T-cell (primary cell): ENCODE results near the gene LRRC75B. TPM values are rescaled to one million over a fixed set of nuclear protein-coding genes. Genes with fewer than 3 reads are reported as not detected.
A peak's percentile ranks its signal among the peaks of the same experiment; 100 is the strongest.

Experiments
- ATAC-seq, 4 experiments: fragments of 200-7000 bp in 3 of 4; fragments of 150-1000 bp in 1 of 4; cut with Tn5 transposase; replicated peaks in 1 of 4; 1 replicate in 3 of 4; 2 replicates in 1 of 4; pipeline ENCODE4 v1.10.0; 2021; ENCODE audit warnings: moderate library complexity in 3 of 4, mild to moderate bottlenecking in 2 of 4, moderate number of reproducible peaks in 1 of 4
- CTCF ChIA-PET, 2 donors: fragments of 300-600 bp; sonication (Branson Sonifier 250); formaldehyde crosslinking; loops; one replicate each; lab custom pipeline; 2022; ENCODE audit warnings: antibody characterized with exemption in 2 of 2; lab: Charles Lee
- POLR2A ChIA-PET, 2 donors: fragments of 300-600 bp; sonication (Branson Sonifier 250); formaldehyde crosslinking; loops; one replicate each; lab custom pipeline; 2022; ENCODE audit warnings: antibody characterized with exemption in 2 of 2; lab: Charles Lee
- DNase-seq, 35 experiments: peaks; one replicate each; pipeline versions ENCODE4 v3.0.0 to v3.0.0-alpha.2; 2013 to 2023
- H3K27ac ChIP-seq: one replicate; pipeline ENCODE4 v1.5.1; 2013; ENCODE audit warnings: low read length
- H3K27me3 ChIP-seq, 2 experiments: replicated peaks in 1 of 2; 1 replicate in 1 of 2; 2 replicates in 1 of 2; pipeline versions ENCODE4 v1.6.1 to v1.7.0; 2013; ENCODE audit warnings: low read length in 1 of 2, mixed read lengths in 1 of 2; ENCODE audit not compliant: control insufficient read depth in 2 of 2, insufficient read depth in 2 of 2; ENCODE audit errors: extremely low read depth in 1 of 2
- H3K36me3 ChIP-seq, 2 donors: 1 replicate in 1 of 2; 2 replicates in 1 of 2; pipeline versions ENCODE4 v1.6.1 to v1.7.0; 2013; ENCODE audit warnings: low read length in 1 of 2; ENCODE audit not compliant: control insufficient read depth in 2 of 2, insufficient read depth in 1 of 2; ENCODE audit errors: extremely low read depth in 1 of 2
- H3K4me1 ChIP-seq, 2 experiments: 1 replicate in 1 of 2; 2 replicates in 1 of 2; pipeline versions ENCODE4 v1.6.1 to v1.7.0; 2013; ENCODE audit warnings: low read length in 2 of 2, mixed read lengths in 1 of 2; ENCODE audit not compliant: insufficient read depth in 2 of 2, control insufficient read depth in 1 of 2; ENCODE audit errors: extremely low read depth in 1 of 2
- H3K4me3 ChIP-seq, 2 donors: 1 replicate in 1 of 2; 2 replicates in 1 of 2; pipeline versions ENCODE4 v1.5.1 to v1.7.0; 2013; ENCODE audit warnings: mild to moderate bottlenecking in 2 of 2, low read length in 1 of 2, moderate library complexity in 1 of 2; ENCODE audit not compliant: control insufficient read depth in 1 of 2; ENCODE audit errors: extremely low read depth in 1 of 2
- H3K9me3 ChIP-seq: 2 replicates; pipeline ENCODE4 v1.7.0; 2013
- H3K27ac Mint-ChIP-seq, 2 donors: one replicate each; pipeline ENCODE4 v1.8.0; 2020 to 2021; ENCODE audit warnings: mild to moderate bottlenecking in 2 of 2, mixed read lengths in 2 of 2
- H3K27me3 Mint-ChIP-seq, 2 donors: one replicate each; pipeline ENCODE4 v1.8.0; 2021 to 2022; ENCODE audit warnings: mixed read lengths in 2 of 2
- H3K36me3 Mint-ChIP-seq: one replicate; pipeline ENCODE4 v1.8.0; 2021; ENCODE audit warnings: mixed read lengths
- H3K4me1 Mint-ChIP-seq, 3 donors: one replicate each; pipeline ENCODE4 v1.8.0; 2020 to 2022; ENCODE audit warnings: mixed read lengths in 3 of 3, mild to moderate bottlenecking in 1 of 3
- H3K4me3 Mint-ChIP-seq, 3 donors: one replicate each; pipeline ENCODE4 v1.8.0; 2020 to 2022; ENCODE audit warnings: mild to moderate bottlenecking in 3 of 3, mixed read lengths in 3 of 3, moderate library complexity in 3 of 3
- H3K9me3 Mint-ChIP-seq, 3 donors: one replicate each; pipeline ENCODE4 v1.8.0; 2020 to 2022; ENCODE audit warnings: mixed read lengths in 3 of 3
- WGBS: methylation state at CpG from one replicate; pipeline ENCODE4 v1.1.5; 2013; ENCODE audit warnings: missing lambda C conversion rate; ENCODE audit not compliant: insufficient coverage; 5-methylcytosine and 5-hydroxymethylcytosine counted together
- total RNA-seq, 35 experiments: library from RNA in 6 of 35; stranded (reverse) in 6 of 35; fragments of 120-200 nt in 1 of 35; gene quantifications; one replicate each; pipeline versions ENCODE4 v1.2.1 to v1.2.4 and lab custom pipeline; 2013 to 2026

Gene LRRC75B
- total RNA-seq, 5 donors from 2014 or later (not counting 1 experiment from before 2014, with no cell fraction given): 0.47 to 0.72 (median 0.54) TPM; not detected in 2

DNA sequence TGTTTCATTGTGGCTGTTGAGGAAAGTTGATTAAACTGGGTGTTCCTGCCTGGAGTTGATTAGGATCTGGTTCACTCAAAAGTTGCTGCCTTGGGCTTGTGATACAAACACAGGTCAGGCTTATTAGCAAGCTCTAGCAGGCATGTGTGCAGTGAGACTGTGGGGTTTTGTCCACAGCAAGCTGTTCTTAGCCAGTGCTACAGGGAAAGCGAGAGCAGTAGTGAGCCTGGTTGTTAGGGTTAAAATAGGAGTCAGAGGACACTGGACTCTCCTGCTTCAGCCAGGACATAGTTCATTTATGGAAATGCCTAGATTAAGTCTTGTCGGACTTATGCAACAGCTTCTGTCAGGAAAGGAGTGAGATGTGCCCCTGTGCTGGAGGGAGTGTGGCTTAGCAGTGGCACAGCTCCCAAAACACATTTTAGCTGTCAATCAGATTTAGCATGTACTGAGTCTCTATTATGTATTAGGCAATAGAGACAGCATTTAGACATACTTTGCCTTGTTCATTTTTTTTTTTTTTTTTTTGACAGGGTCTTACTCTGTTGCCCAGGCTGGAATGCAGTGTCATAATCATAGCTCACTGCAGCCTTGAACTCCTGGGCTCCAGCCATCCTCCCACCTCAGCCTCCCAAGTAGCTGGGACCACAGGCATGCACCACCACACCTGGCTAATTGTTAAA lies 28.4 kb downstream of the LRRC75B start:
- Histone ChIP-seq H3K9me3 (no peaks in the 10 kb centered on the region), H3K4me1 (peaks cover 4 to 38% of the 10 kb centered on the region in 2 experiments), H3K36me3 (peaks cover 22 to 62% of the 10 kb centered on the region in 2 donors), H3K27me3 (no peaks in the 10 kb centered on the region), H3K27ac (no peak overlapping the region), H3K4me3 (no peak overlapping the region)
- POLR2A ChIA-PET: interaction anchor here in 1 of 2 donors (0.6 kb wide), 1 partner anchor 187 kb away, joined by 3 read pairs; no protein-coding TSS in a partner anchor
- H3K9me3 Mint-ChIP-seq: no peaks in the 10 kb centered on the region
- ATAC-seq (no peak), DNase-seq (no peak)
- no peak overlapping the region for H3K27ac Mint-ChIP-seq
- CTCF ChIA-PET: interaction anchor here in 1 of 2 donors (1.2 kb wide), 1 partner anchor 196 kb away, joined by 3 read pairs; no protein-coding TSS in a partner anchor
- H3K36me3 Mint-ChIP-seq: peaks cover 19% of the 10 kb centered on the region
- H3K4me1 Mint-ChIP-seq: peaks cover 37 to 51% (median 51%) of the 10 kb centered on the region in 3 donors
- H3K4me3 Mint-ChIP-seq: no peak overlapping the region
- H3K27me3 Mint-ChIP-seq: no peaks in the 10 kb centered on the region
- 100% methylated on average over 2 of the region's 2 CpGs for WGBS

GRCh38 chr22:24563246-24563645 lies 29.6 kb downstream of the LRRC75B start:
- H3K36me3 Mint-ChIP-seq: peaks cover 23% of the 10 kb centered on the region
- peaks cover 4 to 42% of the 10 kb centered on the region in 2 experiments for H3K4me1 ChIP-seq
- no peak for DNase-seq
- WGBS: 88% methylated on average over 1 of the region's 2 CpGs
- no peak for ATAC-seq
- H3K4me1 Mint-ChIP-seq: peaks cover 50 to 64% (median 64%) of the 10 kb centered on the region in 3 donors
- H3K27me3 ChIP-seq: no peaks in the 10 kb centered on the region
- H3K4me3 ChIP-seq: no peak overlapping the region
- H3K9me3 ChIP-seq: no peaks in the 10 kb centered on the region
- peaks cover 22 to 65% of the 10 kb centered on the region in 2 donors for H3K36me3 ChIP-seq
- H3K9me3 Mint-ChIP-seq: no peaks in the 10 kb centered on the region
- no peak overlapping the region for H3K27ac ChIP-seq
- POLR2A ChIA-PET: no interaction called here
- H3K27ac Mint-ChIP-seq: no peak overlapping the region
- H3K27me3 Mint-ChIP-seq: no peaks in the 10 kb centered on the region
- H3K4me3 Mint-ChIP-seq: no peak overlapping the region
- CTCF ChIA-PET: no interaction called here

GRCh38 chr22:24559471-24559870 lies 33.4 kb downstream of the LRRC75B start:
- CTCF ChIA-PET: no interaction called here
- no peak overlapping the region for H3K27ac ChIP-seq
- no peak overlapping the region for H3K4me3 ChIP-seq
- H3K9me3 ChIP-seq: no peaks in the 10 kb centered on the region
- WGBS: 80% methylated on average over 4 of the region's 4 CpGs
- peaks cover 14 to 46% of the 10 kb centered on the region in 2 experiments for H3K4me1 ChIP-seq
- POLR2A ChIA-PET: interaction anchor here in 1 of 2 donors (0.7 kb wide), 1 partner anchor 14 kb away, joined by 4 read pairs; no protein-coding TSS in a partner anchor
- Mint-ChIP-seq H3K27ac (no peak overlapping the region), H3K9me3 (no peaks in the 10 kb centered on the region), H3K4me1 (peaks cover 67 to 72% (median 71%) of the 10 kb centered on the region in 3 donors), H3K36me3 (peaks cover 22% of the 10 kb centered on the region), H3K4me3 (no peak overlapping the region), H3K27me3 (no peaks in the 10 kb centered on the region)
- no peak for DNase-seq
- ATAC-seq: no peak
- H3K36me3 ChIP-seq: peaks cover 12 to 51% of the 10 kb centered on the region in 2 donors
- H3K27me3 ChIP-seq: no peaks in the 10 kb centered on the region

DNA sequence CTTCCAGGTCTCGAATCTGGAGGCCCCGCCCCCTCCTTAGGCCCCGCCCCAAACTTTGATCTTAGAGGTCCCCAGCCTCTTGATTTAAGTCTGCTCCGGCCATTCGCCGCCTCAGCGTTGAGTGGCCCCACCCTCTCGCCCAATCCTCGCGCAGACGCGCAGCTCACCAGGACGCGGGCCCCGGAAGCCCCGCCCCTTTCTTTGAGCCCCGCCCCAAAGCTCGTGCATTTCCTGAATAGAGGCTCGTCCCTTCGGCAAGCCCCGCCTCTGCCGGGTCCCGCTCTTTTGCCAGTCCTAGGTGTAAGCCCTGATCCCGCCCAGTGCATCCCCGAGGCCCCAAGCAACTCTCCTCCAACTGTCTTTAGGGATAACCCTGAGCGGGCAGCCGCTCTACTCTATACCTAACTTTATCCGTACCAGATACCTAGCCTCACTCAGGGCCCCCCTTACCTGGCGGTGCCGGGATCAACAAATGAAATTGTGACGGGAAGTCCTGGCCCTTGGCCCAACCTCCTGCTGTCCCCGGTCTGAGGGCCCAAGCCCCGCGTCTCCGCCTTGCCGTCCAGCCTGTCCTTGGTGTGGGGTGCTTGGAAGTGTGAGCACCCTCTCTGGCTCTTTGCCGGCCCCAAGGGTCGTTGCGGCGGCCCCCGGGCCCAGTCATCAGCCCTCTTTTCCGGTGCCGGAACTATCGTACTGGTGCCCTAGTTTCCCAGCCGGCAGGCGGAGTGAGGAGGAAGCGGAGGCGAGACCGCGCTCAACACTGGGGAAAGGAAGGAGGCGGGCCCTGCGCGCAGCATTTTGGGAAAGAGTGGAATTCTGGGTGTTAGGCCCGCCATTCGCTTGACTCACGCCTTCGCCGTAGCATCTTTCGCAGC lies 37.5 kb downstream of the LRRC75B start, which contains the start of gene SNRPD3:
Gene SNRPD3, plus strand, starts transcription at position 835 of the 875 bp plus-strand sequence. CDS start 1,676 bp downstream, outside the sequence.
- no peaks in the 10 kb centered on the region for H3K27me3 Mint-ChIP-seq
- no peaks in the 10 kb centered on the region for H3K9me3 Mint-ChIP-seq
- DNase-seq (peak; percentile 95 to 100 (median 100)), ATAC-seq (peak; percentile 82 to 89 (median 84))
- peaks cover 19 to 55% of the 10 kb centered on the region in 2 experiments for H3K4me1 ChIP-seq
- no peaks in the 10 kb centered on the region for H3K27me3 ChIP-seq
- no peaks in the 10 kb centered on the region for H3K9me3 ChIP-seq
- WGBS: under 1% methylated on average over 59 of the region's 59 CpGs
- peak within 1 kb of the TSS; percentile 87 to 92 for H3K4me3 ChIP-seq
- POLR2A ChIA-PET: interaction anchor here (0.5 to 0.7 kb wide), 3 partner anchors 40 to 433 kb away, joined by 3 to 4 read pairs (median 3); no protein-coding TSS in a partner anchor
- H3K36me3 Mint-ChIP-seq: peaks cover 20% of the 10 kb centered on the region
- peak within 1 kb of the TSS; percentile 98 to 99 for H3K27ac Mint-ChIP-seq
- peaks cover 65 to 73% (median 72%) of the 10 kb centered on the region in 3 donors for H3K4me1 Mint-ChIP-seq
- CTCF ChIA-PET: interaction anchor here (0.6 to 0.7 kb wide), 4 partner anchors 235 to 736 kb away, joined by 3 to 8 read pairs (median 5); no protein-coding TSS in a partner anchor
- H3K27ac ChIP-seq: peak within 1 kb of the TSS; percentile 87
- peak within 1 kb of the TSS; percentile 93 to 99 (median 98) for H3K4me3 Mint-ChIP-seq
- H3K36me3 ChIP-seq: peaks cover 4 to 35% of the 10 kb centered on the region in 2 donors

GRCh38 chr22:24554313-24555164 lies 38.3 kb downstream of the LRRC75B start, which contains the start of gene GUCD1:
TSS of gene GUCD1 (minus strand) at chr22:24555138. CDS start at chr22:24554991, 147 bp downstream.
- WGBS: 0% methylated on average over 61 of the region's 64 CpGs
- H3K4me3 Mint-ChIP-seq: peak within 1 kb of the TSS; percentile 93 to 99 (median 98)
- H3K27ac ChIP-seq: peak within 1 kb of the TSS; percentile 87
- H3K4me3 ChIP-seq: peak within 1 kb of the TSS; percentile 87 to 92
- peak within 1 kb of the TSS; percentile 98 to 99 for H3K27ac Mint-ChIP-seq
- POLR2A ChIA-PET: interaction anchor here in 1 of 2 donors (0.5 kb wide), 1 partner anchor 278 kb away, joined by 4 read pairs; no protein-coding TSS in a partner anchor
- peaks cover 4 to 34% of the 10 kb centered on the region in 2 donors for H3K36me3 ChIP-seq
- H3K4me1 ChIP-seq: peaks cover 19 to 58% of the 10 kb centered on the region in 2 experiments
- CTCF ChIA-PET: interaction anchor here in 1 of 2 donors (0.6 kb wide), 1 partner anchor 612 kb away, joined by 3 read pairs; no protein-coding TSS in a partner anchor
- DNase-seq (peak in 21 of 35 experiments; percentile 2 to 41 (median 10)), ATAC-seq (no peak)
- H3K36me3 Mint-ChIP-seq: peaks cover 21% of the 10 kb centered on the region
- no peaks in the 10 kb centered on the region for H3K9me3 ChIP-seq
- no peaks in the 10 kb centered on the region for H3K27me3 ChIP-seq
- H3K27me3 Mint-ChIP-seq: no peaks in the 10 kb centered on the region
- H3K4me1 Mint-ChIP-seq: peaks cover 65 to 74% (median 70%) of the 10 kb centered on the region in 3 donors
- no peaks in the 10 kb centered on the region for H3K9me3 Mint-ChIP-seq
